ENCODE results near the gene ITPRID2. TPM values are rescaled to one million over a fixed set of nuclear protein-coding genes. Genes with fewer than 3 reads are reported as not detected.

ITPRID2 gene
- total and polyA plus RNA-seq, 2 donors (not counting 1 experiment from before 2014, with no cell fraction given), result 8.9 to 47.6 TPM

GRCh38 chr2:181947273-181947672 is 55.7 kb downstream of the ITPRID2 start:
- Histone ChIP-seq H3K9me3 (ENCODE audit: control extremely low read depth in 1 of 3, control insufficient read depth in 2 of 3, insufficient read depth in 1 of 3, low read length in 2 of 3) (no peaks in the 10 kb centered on the region), H2AFZ (ENCODE audit: insufficient read depth, low read depth, low read length, poor library complexity, severe bottlenecking) (no peak overlapping the region), H3K4me2 (replicated peaks; ENCODE audit: low read depth, low read length, poor library complexity, severe bottlenecking) (no peak overlapping the region), H3K4me1 (ENCODE audit: control insufficient read depth in 2 of 2, insufficient read depth in 2 of 2, low read length in 2 of 2) (no peaks in the 10 kb centered on the region), H3K4me3 (ENCODE audit: control extremely low read depth in 1 of 5, extremely low read depth in 1 of 5, insufficient read depth in 1 of 5, low read depth in 2 of 5, low read length in 4 of 5) (no peak overlapping the region), H3K79me2 (ENCODE audit: control insufficient read depth, insufficient read depth, low read length) (no peaks in the 10 kb centered on the region), H3K27me3 (replicated peaks in 1 of 4; ENCODE audit: control extremely low read depth in 1 of 4, control insufficient read depth in 3 of 4, insufficient read depth in 4 of 4, low read length in 3 of 4) (peaks cover 0 to 3% (median 0%) of the 10 kb centered on the region in 4 experiments), H4K20me1 (ENCODE audit: control insufficient read depth, insufficient read depth, low read length, poor library complexity, severe bottlenecking) (no peaks in the 10 kb centered on the region), H3K27ac (ENCODE audit: low read length in 2 of 2) (no peak overlapping the region), H3K9ac (ENCODE audit: low read length) (no peak overlapping the region), H3K36me3 (replicated peaks in 1 of 2; ENCODE audit: control extremely low read depth in 1 of 2, control insufficient read depth in 1 of 2, extremely low read depth in 1 of 2, insufficient read depth in 2 of 2, low read length in 1 of 2) (no peaks in the 10 kb centered on the region)
- intact Hi-C loops (cut with micrococcal nuclease), result loop anchor here (2.0 kb wide), 1 partner anchor 14 kb away; no protein-coding TSS in a partner anchor
- DNase-seq (no peak), ATAC-seq (ENCODE audit: low read depth) (no peak)
- Mint-ChIP-seq H3K27me3 (peaks cover 21% of the 10 kb centered on the region), H3K4me3 (no peak overlapping the region), H3K9me3 (ENCODE audit: insufficient read depth) (no peaks in the 10 kb centered on the region), H3K27ac (no peak overlapping the region), H3K4me1 (no peaks in the 10 kb centered on the region)
- POLR2A ChIA-PET, result no interaction called here
- no peak for TF ChIP-seq CTCF (IDR thresholded peaks at IDR 0.05)
- TF ChIP-seq EZH2 (IDR thresholded peaks at IDR 0.05; ENCODE audit: borderline replicate concordance, insufficient read depth, low read depth, low read length, poor library complexity, severe bottlenecking), result no peak
- CTCF ChIA-PET, result no interaction called here

- H3K27ac ChIP-seq (ENCODE audit: low read length in 2 of 2), result no peak overlapping the region
- ChIA-PET POLR2A (no interaction called here), CTCF (no interaction called here)
- WGBS (ENCODE audit: insufficient coverage), result no CpG with 5 or more reads among the region's 2 CpGs
- H3K36me3 ChIP-seq (replicated peaks in 1 of 2; ENCODE audit: control extremely low read depth in 1 of 2, control insufficient read depth in 1 of 2, extremely low read depth in 1 of 2, insufficient read depth in 2 of 2, low read length in 1 of 2), result no peaks in the 10 kb centered on the region
- Mint-ChIP-seq H3K27ac (no peak overlapping the region), H3K4me3 (no peak overlapping the region), H3K9me3 (ENCODE audit: insufficient read depth) (no peaks in the 10 kb centered on the region), H3K27me3 (peaks cover 21% of the 10 kb centered on the region), H3K4me1 (no peaks in the 10 kb centered on the region)
- no peak for TF ChIP-seq EZH2 (IDR thresholded peaks at IDR 0.05; ENCODE audit: borderline replicate concordance, insufficient read depth, low read depth, low read length, poor library complexity, severe bottlenecking)
- no peak for TF ChIP-seq CTCF (IDR thresholded peaks at IDR 0.05)
- no peak overlapping the region for H3K4me2 ChIP-seq (replicated peaks; ENCODE audit: low read depth, low read length, poor library complexity, severe bottlenecking)
- H4K20me1 ChIP-seq (ENCODE audit: control insufficient read depth, insufficient read depth, low read length, poor library complexity, severe bottlenecking), result no peaks in the 10 kb centered on the region
- no peak overlapping the region for H3K4me3 ChIP-seq (ENCODE audit: control extremely low read depth in 1 of 5, extremely low read depth in 1 of 5, insufficient read depth in 1 of 5, low read depth in 2 of 5, low read length in 4 of 5)
- ATAC-seq (ENCODE audit: low read depth) (no peak), DNase-seq (no peak)
- no peaks in the 10 kb centered on the region for H3K79me2 ChIP-seq (ENCODE audit: control insufficient read depth, insufficient read depth, low read length)
- H2AFZ ChIP-seq (ENCODE audit: insufficient read depth, low read depth, low read length, poor library complexity, severe bottlenecking), result no peak overlapping the region
- H3K27me3 ChIP-seq (replicated peaks in 1 of 4; ENCODE audit: control extremely low read depth in 1 of 4, control insufficient read depth in 3 of 4, insufficient read depth in 4 of 4, low read length in 3 of 4), result peaks cover 0 to 3% (median 0%) of the 10 kb centered on the region in 4 experiments
- intact Hi-C loops (cut with micrococcal nuclease), result no loop called here
- no peaks in the 10 kb centered on the region for H3K4me1 ChIP-seq (ENCODE audit: control insufficient read depth in 2 of 2, insufficient read depth in 2 of 2, low read length in 2 of 2)
- H3K9me3 ChIP-seq (ENCODE audit: control extremely low read depth in 1 of 3, control insufficient read depth in 2 of 3, insufficient read depth in 1 of 3, low read length in 2 of 3), result no peaks in the 10 kb centered on the region
- no peak overlapping the region for H3K9ac ChIP-seq (ENCODE audit: low read length)
Observed at GRCh38 chr2:181948227-181948626, 56.7 kb downstream of the ITPRID2 start.
